IPS-15b (cell line): ENCODE data around the gene FATE1.
"Not testable (repeated sequence)": the region's sequence is repeated elsewhere in the genome, so short reads cannot be mapped to it uniquely, and the experiment has no call there.

ENCODE experiments used
- H3K27me3 ChIP-seq: one replicate; pipeline ENCODE4 v1.6.1; 2013; ENCODE audit warnings: low read length; ENCODE audit not compliant: control insufficient read depth, insufficient read depth
- H3K36me3 ChIP-seq: one replicate; pipeline ENCODE4 v1.6.1; 2013; ENCODE audit warnings: low read length; ENCODE audit not compliant: control insufficient read depth, insufficient read depth
- H3K4me1 ChIP-seq: one replicate; pipeline ENCODE4 v1.6.1; 2013; ENCODE audit warnings: mild to moderate bottlenecking, low read length; ENCODE audit not compliant: control insufficient read depth, insufficient read depth
- H3K4me3 ChIP-seq: one replicate; pipeline ENCODE4 v1.5.1; 2013; ENCODE audit warnings: low read depth, low read length
- H3K9ac ChIP-seq: one replicate; pipeline ENCODE4 v1.6.1; 2013; ENCODE audit warnings: low read depth, mild to moderate bottlenecking, low read length
- H3K9me3 ChIP-seq: one replicate; pipeline ENCODE4 v1.6.1; 2013; ENCODE audit warnings: mild to moderate bottlenecking, low read length; ENCODE audit not compliant: control insufficient read depth, insufficient read depth

FATE1 gene

DNA sequence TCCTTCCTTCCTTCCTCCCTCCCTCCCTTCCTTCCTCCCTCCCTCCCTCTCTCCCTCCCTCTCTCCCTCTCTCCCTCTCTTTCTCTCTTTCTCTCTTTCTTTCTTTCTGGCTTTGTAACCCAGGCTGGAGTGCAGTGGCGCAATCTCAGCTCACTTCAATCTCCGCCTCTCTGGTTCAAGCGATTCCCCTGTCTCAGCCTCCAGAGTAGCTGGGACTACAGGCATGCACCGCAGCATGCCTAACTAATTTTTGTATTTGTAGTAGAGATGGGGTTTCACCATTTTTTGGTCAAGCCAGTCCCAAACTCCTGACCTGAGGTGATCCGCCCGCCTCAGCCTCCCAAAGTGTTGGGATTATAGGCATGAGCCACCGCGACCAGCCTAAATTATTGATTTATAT, 18.8 kb upstream of the FATE1 start:
- H3K9me3 ChIP-seq, H3K36me3 ChIP-seq, H3K4me1 ChIP-seq, H3K9ac ChIP-seq, H3K4me3 ChIP-seq: not testable (repeated sequence)
- peaks cover 16% of the 10 kb centered on the region for H3K27me3 ChIP-seq

DNA sequence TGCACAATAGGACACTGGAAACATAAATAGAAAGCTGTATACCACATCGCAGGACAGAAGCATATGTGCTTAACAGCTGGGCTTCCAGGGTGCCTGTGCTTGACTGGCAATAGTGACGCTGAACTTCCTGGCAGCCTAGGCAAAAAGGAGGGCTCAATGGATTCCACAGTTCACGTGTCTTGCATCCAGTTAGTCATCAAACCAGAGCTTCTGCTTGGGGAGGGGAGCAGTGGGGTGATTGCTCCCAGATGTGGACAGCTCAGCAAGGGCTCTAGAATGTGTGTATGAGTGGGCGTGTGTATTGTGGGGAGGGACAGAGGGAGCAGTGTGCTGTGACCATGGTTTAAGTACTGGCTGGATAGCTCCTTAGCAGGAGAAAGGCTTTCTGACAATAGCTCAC, 18.3 kb upstream of the FATE1 start:
- Histone ChIP-seq H3K36me3 (no peaks in the 10 kb centered on the region), H3K27me3 (peaks cover 16% of the 10 kb centered on the region), H3K4me3 (no peak overlapping the region), H3K9ac (no peak overlapping the region), H3K9me3 (peaks cover 10% of the 10 kb centered on the region), H3K4me1 (no peaks in the 10 kb centered on the region)

- peaks cover 15% of the 10 kb centered on the region for H3K27me3 ChIP-seq
- no peak overlapping the region for H3K4me3 ChIP-seq
- H3K36me3 ChIP-seq, result no peaks in the 10 kb centered on the region
- no peak overlapping the region for H3K9ac ChIP-seq
- H3K9me3 ChIP-seq, result peaks cover 2% of the 10 kb centered on the region
- H3K4me1 ChIP-seq, result no peaks in the 10 kb centered on the region
These were observed 17.4 kb upstream of the FATE1 start for GRCh38 chrX:151698485-151698884.

DNA sequence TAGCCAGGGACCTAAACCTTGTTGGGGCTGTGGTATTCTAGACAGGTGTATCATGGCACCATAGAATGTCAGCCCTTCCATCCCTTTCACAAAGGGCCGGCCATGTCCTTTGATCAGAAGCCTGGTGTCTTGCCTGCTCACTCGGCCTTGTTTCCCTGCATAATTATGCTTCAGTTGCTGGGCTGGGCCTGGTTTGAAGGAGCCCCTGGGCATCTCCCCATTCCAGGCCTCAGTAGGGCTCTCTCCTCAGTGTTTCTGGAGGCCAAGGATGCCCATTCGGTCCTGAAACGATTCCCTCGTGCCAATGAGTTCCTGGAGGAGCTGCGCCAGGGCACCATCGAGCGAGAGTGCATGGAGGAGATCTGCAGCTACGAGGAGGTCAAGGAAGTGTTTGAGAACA, 16.1 kb upstream of the FATE1 start:
- Histone ChIP-seq H3K9ac (no peak overlapping the region), H3K9me3 (peaks cover 2% of the 10 kb centered on the region), H3K36me3 (no peaks in the 10 kb centered on the region), H3K27me3 (peaks cover 5% of the 10 kb centered on the region), H3K4me1 (no peaks in the 10 kb centered on the region), H3K4me3 (no peak overlapping the region)

DNA sequence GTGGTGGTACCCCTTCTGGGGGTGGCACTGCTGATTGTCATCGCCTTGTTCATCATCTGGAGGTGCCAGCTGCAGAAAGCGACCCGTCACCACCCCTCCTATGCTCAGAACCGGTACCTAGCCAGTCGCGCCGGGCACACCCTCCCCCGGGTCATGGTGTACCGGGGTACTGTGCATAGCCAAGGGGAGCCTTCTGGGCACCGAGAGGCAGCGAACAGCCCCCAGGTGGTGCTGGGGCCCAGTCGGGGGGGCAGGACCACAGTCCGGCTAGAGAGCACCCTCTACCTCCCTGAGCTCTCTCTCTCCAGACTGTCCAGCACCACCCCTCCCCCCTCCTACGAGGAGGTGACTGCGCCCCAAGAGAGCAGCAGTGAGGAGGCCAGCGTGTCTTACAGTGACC, 15.3 kb upstream of the FATE1 start:
- Histone ChIP-seq H3K4me1 (no peaks in the 10 kb centered on the region), H3K36me3 (no peaks in the 10 kb centered on the region), H3K9ac (no peak overlapping the region), H3K4me3 (no peak overlapping the region), H3K27me3 (peaks cover 5% of the 10 kb centered on the region), H3K9me3 (peaks cover 2% of the 10 kb centered on the region)

DNA sequence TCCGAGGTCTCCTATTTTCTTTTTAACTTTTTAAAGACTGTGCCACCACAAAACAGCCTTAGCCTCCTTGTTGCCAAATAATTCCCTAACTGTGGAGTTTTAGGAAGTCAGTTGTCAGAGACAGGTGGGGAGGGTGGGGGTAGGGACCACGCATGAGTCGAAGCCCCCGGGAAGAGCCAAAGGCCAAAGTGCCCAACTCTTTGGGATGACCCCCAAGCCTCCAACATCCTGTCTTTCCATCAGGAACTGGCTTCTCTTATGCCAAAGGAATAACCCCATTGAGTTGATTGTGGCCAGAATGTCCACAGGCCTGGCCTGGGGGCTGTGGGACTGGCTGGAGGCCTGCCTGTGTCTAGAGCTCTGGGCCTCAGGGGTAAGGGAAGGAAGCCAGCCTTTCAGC, 14.8 kb upstream of the FATE1 start:
- Histone ChIP-seq H3K27me3 (peaks cover under 1% of the 10 kb centered on the region), H3K4me1 (no peaks in the 10 kb centered on the region), H3K9me3 (peaks cover 2% of the 10 kb centered on the region), H3K36me3 (no peaks in the 10 kb centered on the region), H3K4me3 (no peak overlapping the region), H3K9ac (no peak overlapping the region)

- H3K4me3 ChIP-seq, result no peak overlapping the region
- H3K9me3 ChIP-seq, result peaks cover 1% of the 10 kb centered on the region
- H3K27me3 ChIP-seq, result no peaks in the 10 kb centered on the region
- no peaks in the 10 kb centered on the region for H3K4me1 ChIP-seq
- no peaks in the 10 kb centered on the region for H3K36me3 ChIP-seq
- H3K9ac ChIP-seq, result no peak overlapping the region
These were observed 14.3 kb upstream of the FATE1 start for GRCh38 chrX:151701531-151701930.

DNA sequence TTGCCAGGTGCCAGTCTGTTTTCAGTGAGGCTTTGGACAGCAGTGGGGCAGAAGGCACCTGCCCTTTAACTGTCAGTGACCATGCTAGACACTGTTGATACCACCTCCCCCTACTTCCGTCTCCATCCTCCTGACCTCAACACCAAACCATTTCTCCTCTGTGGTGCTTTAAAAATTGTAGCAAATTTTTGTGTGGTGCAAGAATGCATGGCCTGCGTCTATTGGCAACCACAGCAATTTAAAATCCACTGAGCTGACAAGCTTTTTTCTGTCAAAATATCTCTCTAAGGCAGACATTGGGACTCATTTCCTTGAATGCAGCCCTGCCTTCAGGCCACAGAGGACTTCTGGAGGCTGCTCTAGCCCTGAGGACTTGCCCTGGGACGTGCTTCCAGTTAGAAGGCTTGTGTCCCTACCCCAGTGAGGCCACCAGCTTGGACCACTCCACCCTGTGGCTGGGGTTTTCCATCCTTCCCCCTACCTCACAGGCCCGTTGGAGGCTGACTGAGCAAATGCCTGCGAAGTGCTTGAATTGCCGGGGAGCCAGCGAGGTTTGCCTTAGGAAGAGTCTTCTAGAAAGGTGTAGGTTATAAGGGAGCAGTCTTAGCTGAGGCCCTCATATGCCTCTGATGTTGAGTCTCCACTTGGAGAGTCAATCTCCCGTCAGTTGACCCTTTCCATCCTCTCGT, 13.7 kb upstream of the FATE1 start:
- Histone ChIP-seq H3K9me3 (no peaks in the 10 kb centered on the region), H3K36me3 (no peaks in the 10 kb centered on the region), H3K4me1 (no peaks in the 10 kb centered on the region), H3K9ac (no peak overlapping the region), H3K27me3 (no peaks in the 10 kb centered on the region), H3K4me3 (no peak overlapping the region)

DNA sequence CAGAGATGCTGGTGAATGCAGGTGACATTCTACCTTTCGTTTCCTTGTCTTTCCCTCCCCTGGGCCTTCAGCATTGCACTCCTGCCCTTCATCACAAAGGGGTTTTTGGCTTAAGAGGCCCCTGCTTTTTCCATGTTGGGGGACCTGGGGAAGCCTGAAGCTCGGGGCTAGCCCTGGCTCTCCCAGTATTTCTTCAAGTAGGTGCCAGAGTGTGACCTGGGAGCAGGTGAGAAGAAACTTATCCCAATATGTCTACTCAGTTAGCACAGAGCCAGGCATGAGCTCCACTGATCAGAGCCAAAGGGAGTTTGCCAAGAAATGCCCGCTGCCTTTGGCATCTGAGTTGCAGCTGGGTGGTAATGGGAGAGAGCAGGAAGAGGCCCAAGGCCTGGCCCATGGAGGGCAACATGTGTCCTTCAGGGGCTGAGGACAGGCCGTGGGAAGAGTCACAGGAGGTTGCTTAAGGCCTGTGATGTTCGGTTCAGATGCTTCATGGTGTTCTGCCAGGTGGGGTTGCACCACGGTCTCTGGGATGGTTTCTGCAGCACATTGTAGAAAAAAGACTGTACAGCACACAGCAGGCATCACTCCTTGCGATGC, 13.0 kb upstream of the FATE1 start:
- Histone ChIP-seq H3K4me1 (no peaks in the 10 kb centered on the region), H3K36me3 (no peaks in the 10 kb centered on the region), H3K9ac (no peak overlapping the region), H3K27me3 (no peaks in the 10 kb centered on the region), H3K9me3 (no peaks in the 10 kb centered on the region), H3K4me3 (no peak overlapping the region)

- H3K9ac ChIP-seq, result no peak overlapping the region
- H3K27me3 ChIP-seq, result no peaks in the 10 kb centered on the region
- no peaks in the 10 kb centered on the region for H3K4me1 ChIP-seq
- H3K9me3 ChIP-seq, result no peaks in the 10 kb centered on the region
- no peaks in the 10 kb centered on the region for H3K36me3 ChIP-seq
- H3K4me3 ChIP-seq, result no peak overlapping the region
These were observed 12.3 kb upstream of the FATE1 start for GRCh38 chrX:151703487-151703886.

DNA sequence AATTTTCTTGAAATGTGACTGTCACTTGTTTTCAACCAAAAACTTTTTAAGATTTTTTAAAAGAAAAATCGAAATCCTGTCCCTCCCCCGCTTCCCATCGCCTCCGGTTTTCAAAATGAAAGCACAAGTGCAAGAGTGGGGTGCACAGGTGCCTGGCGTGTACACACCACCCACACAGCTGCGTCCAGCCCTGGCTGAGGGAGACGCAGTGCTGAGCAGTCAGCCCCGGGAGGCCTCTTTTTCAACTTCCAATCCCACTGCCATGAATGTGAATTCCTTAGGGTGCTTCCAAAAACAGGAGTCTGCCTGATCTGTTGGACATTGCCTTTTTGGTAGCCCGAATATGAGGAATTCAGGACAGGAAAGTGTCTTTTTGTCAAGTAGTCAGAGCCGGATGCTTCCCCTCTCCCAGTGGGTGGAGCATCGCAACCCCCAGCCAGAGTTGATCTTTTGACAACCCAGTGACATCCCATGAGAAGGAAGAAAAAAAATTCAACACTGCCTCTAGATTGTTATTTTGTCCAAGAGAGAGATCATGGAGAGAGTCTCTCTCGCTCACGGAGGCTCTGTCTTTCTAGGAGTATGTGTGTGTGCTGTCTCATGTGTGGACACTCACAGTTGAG, 11.7 kb upstream of the FATE1 start:
- Histone ChIP-seq H3K9ac (no peak overlapping the region), H3K4me1 (no peaks in the 10 kb centered on the region), H3K27me3 (no peaks in the 10 kb centered on the region), H3K9me3 (no peaks in the 10 kb centered on the region), H3K4me3 (no peak overlapping the region), H3K36me3 (no peaks in the 10 kb centered on the region)

DNA sequence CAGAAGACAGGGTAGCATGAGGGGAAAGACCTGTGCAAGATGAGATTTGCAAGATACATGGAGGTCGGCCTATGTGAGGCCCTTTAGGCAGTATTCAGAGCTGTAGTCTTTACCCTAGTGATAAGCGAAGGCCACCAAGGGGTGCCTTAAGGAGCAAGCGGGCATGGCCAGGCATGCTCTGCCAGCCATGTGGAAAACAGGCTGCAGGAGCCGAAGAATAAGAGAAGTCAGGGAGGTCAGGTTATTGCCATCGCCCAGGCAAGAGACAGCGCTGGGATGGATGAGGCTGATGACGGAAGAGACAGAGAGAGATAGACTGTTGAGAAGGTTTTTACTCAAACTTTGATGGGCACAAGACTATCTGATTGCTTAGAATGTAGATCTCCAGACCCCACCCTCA, 7.0 kb upstream of the FATE1 start:
- H3K4me1 ChIP-seq, result no peaks in the 10 kb centered on the region
- no peaks in the 10 kb centered on the region for H3K27me3 ChIP-seq
- H3K9ac ChIP-seq, result no peak overlapping the region
- no peak overlapping the region for H3K4me3 ChIP-seq
- no peaks in the 10 kb centered on the region for H3K9me3 ChIP-seq
- H3K36me3 ChIP-seq, result no peaks in the 10 kb centered on the region
